ENCODE data around the gene GPN1. TPM values are rescaled to one million over a fixed set of nuclear protein-coding genes. Genes with fewer than 3 reads are reported as not detected.

The GPN1 gene
- total and polyA plus RNA-seq, 2 of the 8 experiments (the other 6 are each of a cell fraction or from before 2014, with no cell fraction given), result 38.7 to 43.5 TPM

DNA sequence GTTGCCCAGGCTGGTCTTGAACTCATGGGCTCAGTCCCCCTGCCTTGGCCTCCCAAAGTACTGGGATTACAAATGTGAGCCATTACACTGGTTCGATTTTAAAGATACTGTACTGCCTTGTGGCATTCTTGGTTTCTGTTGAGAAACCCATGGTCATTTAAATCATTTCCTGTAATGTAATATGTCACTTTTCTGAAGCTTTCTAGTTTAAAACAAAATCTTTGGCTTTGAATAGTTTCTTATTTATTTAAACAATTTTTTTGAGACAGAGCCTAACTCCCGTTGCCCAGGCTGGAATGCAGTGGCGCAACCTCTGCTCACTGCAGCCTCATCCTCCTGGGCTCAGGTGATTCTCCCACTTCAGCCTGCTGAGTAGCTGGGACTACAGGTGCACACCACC is 37.1 kb upstream of the GPN1 start:
- FAIRE-seq (no peak), DNase-seq (ENCODE audit: low read depth in 1 of 2, low spot score in 2 of 2) (no peak)
- no peak overlapping the region for H4K91ac ChIP-seq (replicated peaks; ENCODE audit: insufficient read length, low read length)
- H4K20me1 ChIP-seq (replicated peaks in 1 of 2; ENCODE audit: control insufficient read depth in 1 of 2, insufficient read depth in 2 of 2, low read length in 2 of 2), result no peaks in the 10 kb centered on the region
- no peak overlapping the region for H3K27ac ChIP-seq (ENCODE audit: low read depth, low read length)
- no peak overlapping the region for H2BK15ac ChIP-seq (ENCODE audit: low read length)
- no peak overlapping the region for H3K4me3 ChIP-seq (ENCODE audit: extremely low read depth in 1 of 4, insufficient read depth in 2 of 4, low read depth in 3 of 4, low read length in 4 of 4)
- H3K4ac ChIP-seq (replicated peaks; ENCODE audit: insufficient read length, low read depth, low read length), result no peak overlapping the region
- no peak for TF ChIP-seq KDM1A (IDR thresholded peaks at IDR 0.05; ENCODE audit: borderline replicate concordance, low read length)
- no peak for TF ChIP-seq CHD2 (IDR thresholded peaks at IDR 0.05; ENCODE audit: low read length)
- no peak for TF ChIP-seq NANOG (IDR thresholded peaks at IDR 0.05; ENCODE audit: insufficient read depth, low read depth, low read length, poor library complexity, severe bottlenecking)
- TF ChIP-seq RFX5 (IDR thresholded peaks at IDR 0.05; ENCODE audit: borderline replicate concordance, low read depth, low read length), result no peak
- no peak for TF ChIP-seq HDAC2 (IDR thresholded peaks at IDR 0.05; ENCODE audit: borderline replicate concordance in 1 of 2, low read depth in 2 of 2, low read length in 2 of 2)
- no peak for TF ChIP-seq CEBPB (IDR thresholded peaks at IDR 0.05; ENCODE audit: low read depth, low read length)
- TF ChIP-seq, protein P1, sequence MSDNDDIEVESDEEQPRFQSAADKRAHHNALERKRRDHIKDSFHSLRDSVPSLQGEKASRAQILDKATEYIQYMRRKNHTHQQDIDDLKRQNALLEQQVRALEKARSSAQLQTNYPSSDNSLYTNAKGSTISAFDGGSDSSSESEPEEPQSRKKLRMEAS (IDR thresholded peaks at IDR 0.05), result no peak
- no peak for TF ChIP-seq POLR2A (IDR thresholded peaks at IDR 0.05; ENCODE audit: control extremely low read depth in 1 of 2, low read depth in 2 of 2, low read length in 2 of 2)
- TF ChIP-seq POU5F1 (IDR thresholded peaks at IDR 0.05; ENCODE audit: low read depth, low read length), result no peak
- H3K18ac ChIP-seq (ENCODE audit: extremely low read depth, low read length), result no peak overlapping the region
- H3K9me3 ChIP-seq (ENCODE audit: insufficient read depth in 2 of 2, low read depth in 1 of 2, low read length in 1 of 2), result peaks cover 6 to 25% of the 10 kb centered on the region in 2 experiments; a peak in 3 of 4 replicates
- no peak overlapping the region for H3K4me2 ChIP-seq (ENCODE audit: insufficient read depth in 1 of 2, low read depth in 2 of 2, low read length in 2 of 2)
- no peak overlapping the region for H3K14ac ChIP-seq (ENCODE audit: insufficient read length)
- H2BK20ac ChIP-seq (ENCODE audit: low read length), result no peak overlapping the region
- H3K4me1 ChIP-seq (replicated peaks in 1 of 4; ENCODE audit: control insufficient read depth in 3 of 4, insufficient read depth in 4 of 4, low read length in 3 of 4), result no peaks in the 10 kb centered on the region
- no peak overlapping the region for H3K9ac ChIP-seq (replicated peaks in 1 of 4; ENCODE audit: extremely low read depth in 1 of 4, low read depth in 3 of 4, low read length in 3 of 4)
- H2BK12ac ChIP-seq (ENCODE audit: low read depth, low read length), result no peak overlapping the region
- no peak overlapping the region for H4K5ac ChIP-seq (ENCODE audit: insufficient read length, low read depth, low read length)
- no peaks in the 10 kb centered on the region for H3K27me3 ChIP-seq (replicated peaks in 1 of 4; ENCODE audit: control insufficient read depth in 3 of 4, extremely low read depth in 1 of 4, insufficient read depth in 3 of 4, low read length in 3 of 4)
- H2BK120ac ChIP-seq (replicated peaks; ENCODE audit: low read depth, low read length), result no peak overlapping the region
- no peak overlapping the region for H2AK5ac ChIP-seq (ENCODE audit: low read depth, low read length)
- no peak overlapping the region for H2BK5ac ChIP-seq (ENCODE audit: low read depth, low read length)
- CTCF ChIA-PET (ENCODE audit: partially characterized antibody), result no interaction called here
- peaks cover 15 to 79% of the 10 kb centered on the region in 2 experiments for H3K79me2 ChIP-seq (ENCODE audit: control insufficient read depth in 1 of 2, insufficient read depth in 2 of 2, low read length in 2 of 2)
- no peak overlapping the region for H3K23ac ChIP-seq (ENCODE audit: insufficient read length)
- H3K79me1 ChIP-seq (ENCODE audit: low read depth, low read length), result peaks cover 2% of the 10 kb centered on the region; the same call in 1 of the 2 replicates
- POLR2A ChIA-PET (ENCODE audit: partially characterized antibody), result interaction anchor here (0.8 kb wide), 1 partner anchor 64 kb away, joined by 4 read pairs; no protein-coding TSS in a partner anchor
- no peak overlapping the region for H4K8ac ChIP-seq (ENCODE audit: extremely low read depth, insufficient read depth, low read length)
- no peak overlapping the region for H2AFZ ChIP-seq (ENCODE audit: low read length)
- WGBS, 2 experiments (ENCODE audit: extremely low coverage in 1 of 2, insufficient coverage in 1 of 2, insufficient read length in 1 of 2, insufficient replicate concordance in 2 of 2, low coverage in 1 of 2, low lambda C conversion rate in 2 of 2, missing lambda C conversion rate in 1 of 2), result 86% methylated on average over 3 of the region's 3 CpGs; no CpG with 5 or more reads in 1 of the 2 experiments
- H3K56ac ChIP-seq (replicated peaks; ENCODE audit: insufficient read length, low read depth, low read length), result no peak overlapping the region
- H3K23me2 ChIP-seq (ENCODE audit: low read depth, low read length), result no peaks in the 10 kb centered on the region
- H3K36me3 ChIP-seq (ENCODE audit: control insufficient read depth in 2 of 4, insufficient read depth in 4 of 4, low read length in 3 of 4), result peaks cover 0 to 7% (median 0%) of the 10 kb centered on the region in 4 experiments; a peak in 2 of 8 replicates
